Left hindlimb (tissue), 1 donor: Measurements from ENCODE around the gene PEX5L.
"Not testable (repeated sequence)": the region's sequence is repeated elsewhere in the genome, so short reads cannot be mapped to it uniquely, and the experiment has no call there.

Experiments used
- DNase-seq: peaks from one replicate; pipeline ENCODE4 v3.0.0-alpha.2; 2018

Gene PEX5L

DNA sequence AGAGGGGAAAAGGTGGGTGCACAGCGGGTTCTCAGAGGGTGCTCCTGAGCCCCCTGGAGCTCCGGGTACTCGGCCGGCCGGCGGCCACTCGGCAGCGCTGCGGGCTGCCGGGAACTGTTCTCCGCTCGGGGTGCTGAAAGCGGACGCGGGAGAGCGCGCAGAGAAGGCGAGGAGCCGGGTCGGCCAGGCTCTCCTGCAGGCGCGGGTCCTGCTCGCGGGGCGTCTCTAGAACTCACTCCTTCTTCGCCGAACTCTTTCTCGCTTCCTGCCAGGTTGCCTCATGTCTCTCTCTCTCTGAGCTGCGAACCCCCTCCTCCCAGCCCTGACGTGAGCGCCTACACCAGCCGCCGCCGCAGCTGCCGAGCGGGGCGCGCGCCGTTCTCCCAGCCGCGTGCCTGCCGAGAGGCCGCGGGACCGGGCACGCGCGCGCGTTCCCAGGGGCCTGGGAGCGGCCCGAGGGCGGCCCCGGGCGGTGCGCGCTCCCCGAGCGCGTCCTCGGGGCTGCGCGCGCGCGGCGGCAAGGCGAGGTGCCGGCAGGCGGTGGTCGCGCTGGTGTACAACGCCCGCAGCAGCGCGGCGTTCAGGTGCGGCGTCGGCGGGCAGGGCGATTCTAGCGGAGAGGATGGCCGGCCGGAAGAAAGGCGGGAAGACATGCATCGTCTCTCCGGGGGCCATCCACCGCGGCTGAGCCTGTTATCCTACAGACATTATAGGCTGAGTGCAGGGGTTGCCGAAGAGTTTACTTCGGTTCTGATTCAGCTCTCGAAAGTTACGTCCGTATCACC is at the start of gene PEX5L:
Gene PEX5L (minus strand): TSS at position 267 of the 785 bp plus-strand sequence. CDS start 338 bp downstream, outside the sequence.
- peak; percentile 69 for DNase-seq

DNA sequence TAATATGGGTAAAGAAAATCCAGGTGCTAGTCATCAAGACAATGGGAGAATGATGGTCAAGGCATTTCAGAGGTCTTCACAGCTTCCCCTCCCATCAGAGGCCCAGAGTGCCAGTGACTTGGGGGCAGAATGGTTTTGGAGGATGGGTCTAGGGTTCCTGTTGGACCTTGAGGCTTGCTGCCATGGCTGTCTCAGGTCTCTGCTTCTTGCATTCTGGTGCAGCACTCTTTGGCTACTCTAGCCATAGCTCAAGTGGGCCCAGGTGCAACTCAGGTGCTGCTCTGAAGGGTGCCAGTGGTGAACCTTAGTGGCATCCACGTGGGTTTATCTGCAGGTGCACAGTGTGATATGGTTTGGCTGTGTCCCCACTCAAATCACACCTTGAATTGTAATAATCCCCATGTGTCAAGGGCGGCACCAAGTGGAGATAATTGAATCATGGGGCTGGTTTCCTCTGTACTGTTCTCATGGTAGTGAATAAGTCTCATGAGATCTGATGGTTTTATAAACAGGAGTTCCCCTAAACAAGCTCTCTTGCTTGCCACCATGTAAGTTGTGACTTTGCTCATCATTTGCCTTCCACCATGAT is 48.5 kb upstream of the PEX5L start:
- no peak for DNase-seq

DNA sequence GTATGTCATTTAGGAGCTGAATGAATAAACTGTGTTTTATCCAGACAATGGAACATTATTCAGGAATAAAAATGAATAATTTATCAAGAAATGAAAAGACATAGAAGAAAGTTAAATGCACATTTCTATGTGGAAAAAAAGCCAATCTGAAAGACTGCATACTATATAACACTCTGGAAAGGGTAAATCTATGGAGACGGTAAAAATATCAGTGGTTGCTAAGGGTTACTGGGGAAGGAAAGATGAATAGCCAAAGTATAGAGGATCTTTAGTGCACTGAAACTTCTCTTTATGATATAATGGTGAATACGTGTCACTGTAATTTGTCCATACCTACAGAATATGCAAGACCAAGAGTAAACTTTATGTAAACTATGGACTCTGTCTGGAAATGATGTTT is 46.0 kb upstream of the PEX5L start:
- DNase-seq: no peak

- no peak for DNase-seq
These were observed 41.9 kb upstream of the PEX5L start for GRCh38 chr3:180078592-180078991.

GRCh38 chr3:180073561-180073960 is 36.8 kb upstream of the PEX5L start:
- no peak for DNase-seq

- DNase-seq: no peak
These were observed 36.0 kb upstream of the PEX5L start for GRCh38 chr3:180072786-180073185.

DNA sequence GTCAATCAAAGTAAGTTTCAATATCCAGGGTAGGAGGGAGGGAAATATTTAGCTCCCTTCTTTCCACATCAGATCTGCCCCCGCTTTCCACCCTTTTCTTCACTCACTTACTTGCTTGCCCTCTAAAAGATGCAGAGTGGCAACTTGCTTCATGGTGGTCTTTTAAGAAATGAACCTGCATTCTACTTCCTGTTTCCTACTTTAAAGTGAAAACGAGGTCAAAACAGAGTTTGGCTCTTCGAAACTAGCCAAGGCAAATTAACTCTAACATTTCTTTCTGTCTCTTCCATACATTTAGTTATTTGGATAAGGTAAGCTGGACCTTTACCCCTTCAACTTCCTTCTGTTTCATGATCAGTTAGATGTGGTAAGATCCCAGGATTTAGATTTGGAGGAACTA is 34.2 kb upstream of the PEX5L start:
- DNase-seq: no peak

GRCh38 chr3:180068023-180068422 is 31.3 kb upstream of the PEX5L start:
- no peak for DNase-seq

- DNase-seq: no peak
These were observed 29.9 kb upstream of the PEX5L start for GRCh38 chr3:180066598-180066997.

DNA sequence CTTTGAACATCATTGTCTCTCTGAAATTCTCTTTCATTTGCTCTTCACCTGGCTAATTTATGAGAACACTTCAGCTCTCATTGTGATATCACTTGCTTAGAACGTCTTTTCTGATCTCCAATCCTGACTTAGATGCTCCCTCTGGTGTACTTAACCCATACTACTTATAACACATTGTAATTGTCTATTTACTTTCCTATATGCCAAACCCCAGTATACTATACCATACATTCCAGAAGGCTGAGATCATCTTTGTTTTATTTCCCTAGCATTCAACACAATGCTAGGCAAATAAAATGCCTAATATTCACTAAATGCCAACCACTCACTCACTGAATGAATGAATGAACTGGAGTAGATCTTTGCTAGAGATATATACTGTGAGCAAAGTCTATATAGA is 27.0 kb upstream of the PEX5L start:
- DNase-seq: no peak

DNA sequence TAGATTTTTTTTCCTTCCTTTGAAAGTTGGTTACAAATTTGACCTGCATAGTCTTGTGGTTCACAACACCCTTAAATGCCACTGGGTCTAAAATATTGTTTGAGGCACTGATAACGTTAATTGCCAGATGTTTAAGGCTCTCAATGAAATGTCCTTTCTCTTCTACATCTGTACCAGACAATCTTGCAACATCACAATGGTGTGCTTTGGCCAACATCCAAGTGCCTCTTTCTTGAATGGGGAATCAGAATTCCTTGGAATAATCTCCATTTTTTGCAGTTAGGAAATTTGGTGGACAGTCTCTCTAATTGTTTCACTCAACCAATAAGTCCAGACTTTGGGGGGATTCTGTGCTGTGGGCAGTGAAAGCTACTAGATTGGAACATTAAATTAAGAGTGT is 26.0 kb upstream of the PEX5L start:
- no peak for DNase-seq

GRCh38 chr3:180059356-180059755 is 22.6 kb upstream of the PEX5L start:
- DNase-seq: no peak

DNA sequence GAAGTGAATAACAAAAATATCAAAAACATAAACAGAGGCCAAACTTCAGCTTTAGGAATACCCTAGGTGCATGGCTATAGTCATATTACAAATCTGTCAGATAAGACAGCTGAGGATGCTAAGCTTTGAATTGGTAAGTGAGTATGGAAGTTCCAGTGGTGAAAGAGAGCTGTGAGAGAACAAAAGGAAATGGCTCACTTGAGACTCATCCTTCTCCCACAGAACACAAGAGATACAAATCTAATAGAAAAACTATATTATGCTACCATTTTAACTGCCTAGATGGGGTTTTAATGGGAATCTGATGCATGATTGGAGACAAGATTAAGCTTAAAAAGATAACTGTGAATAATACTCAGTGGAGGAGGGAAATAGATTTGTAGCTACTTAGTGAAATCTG is 21.5 kb upstream of the PEX5L start:
- no peak for DNase-seq

- DNase-seq: not testable (repeated sequence)
These were observed 18.9 kb upstream of the PEX5L start for GRCh38 chr3:180055656-180056055.

DNA sequence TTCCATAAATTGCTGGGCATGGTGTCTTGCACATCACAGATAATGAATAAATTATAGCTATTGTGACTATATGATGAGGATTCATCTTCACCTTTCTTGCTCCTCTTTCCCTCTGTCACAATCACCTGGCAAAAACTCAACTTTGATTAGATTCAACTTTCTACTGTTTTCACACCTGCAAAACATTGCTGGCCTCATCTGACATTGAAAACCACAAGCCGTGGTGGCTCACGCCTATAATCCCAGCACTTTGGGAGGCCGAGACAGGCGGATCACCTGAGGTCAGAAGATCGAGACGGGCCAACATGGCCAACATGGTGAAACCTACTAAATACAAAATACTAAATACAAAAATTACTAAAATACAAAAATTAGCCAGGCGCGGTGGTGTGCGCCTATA is 12.7 kb upstream of the PEX5L start:
- DNase-seq: no peak

- no peak for DNase-seq
These were observed 12.1 kb upstream of the PEX5L start for GRCh38 chr3:180048840-180049239.

DNA sequence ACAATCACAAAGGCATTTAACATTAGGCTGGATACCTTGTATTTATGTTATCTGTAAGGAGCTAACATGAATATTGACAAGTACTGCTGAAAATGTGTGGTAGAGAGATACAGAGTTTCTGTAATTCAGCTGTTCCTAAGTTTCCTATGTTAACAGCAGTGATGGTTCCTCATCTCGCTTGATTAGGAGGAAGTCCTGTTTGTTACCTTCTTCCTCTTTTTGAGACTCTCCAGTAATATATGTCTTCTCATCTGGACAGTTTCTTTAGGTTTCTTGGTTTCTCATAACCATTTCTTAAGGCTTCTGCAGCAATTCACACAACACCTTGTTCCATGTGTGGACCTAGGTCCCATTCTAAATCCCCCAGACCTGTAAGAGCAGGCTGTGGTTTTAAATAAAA is 11.4 kb upstream of the PEX5L start:
- DNase-seq: no peak

DNA sequence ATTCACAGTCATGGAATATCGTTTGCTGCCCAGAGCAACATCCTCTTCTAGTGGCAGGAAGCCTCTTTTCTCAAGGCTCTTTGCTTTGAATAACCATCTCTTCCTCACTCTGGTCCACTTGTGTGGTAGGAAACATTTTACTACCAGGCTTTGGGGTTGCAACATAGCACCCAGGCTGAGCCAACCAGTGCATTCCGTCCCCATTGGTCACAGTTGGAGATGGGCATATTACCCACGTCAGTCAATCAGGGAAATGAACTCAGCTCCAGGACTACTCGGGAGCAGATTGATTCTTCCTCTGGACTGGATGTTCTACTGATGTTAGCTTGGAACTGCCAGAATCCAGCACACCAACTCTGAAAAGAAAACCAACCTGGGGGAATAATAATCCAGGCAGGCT is 4.2 kb upstream of the PEX5L start:
- DNase-seq: no peak

DNA sequence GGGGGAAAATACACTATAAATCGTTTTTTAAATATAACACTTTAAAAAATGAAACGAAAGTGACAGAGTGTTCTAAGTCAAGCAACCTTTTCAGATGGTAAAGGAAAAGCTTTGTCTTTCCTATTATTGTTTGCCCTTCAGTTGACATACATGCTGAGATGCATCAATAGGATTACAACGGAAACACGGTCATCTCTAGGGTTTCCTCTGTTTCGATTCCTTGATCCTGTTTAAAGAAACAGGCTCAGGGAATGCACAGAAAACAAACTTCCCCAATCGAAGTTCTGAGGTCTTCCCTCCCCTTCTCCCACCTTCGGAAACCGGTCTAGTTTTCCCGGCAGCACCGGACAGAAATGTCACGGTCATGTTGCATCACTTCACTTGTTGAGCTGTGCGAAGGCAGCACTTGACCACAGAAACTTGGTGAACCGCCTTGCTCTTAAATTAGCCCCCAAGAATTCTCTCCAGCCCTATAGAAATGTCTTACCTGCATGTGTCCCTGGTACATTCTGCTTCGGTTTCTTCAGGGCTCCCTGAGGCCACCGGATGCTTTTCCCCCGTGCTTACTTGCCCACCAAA is 556 bp downstream of the PEX5L start:
- no peak for DNase-seq

GRCh38 chr3:180026997-180027396 is 9.7 kb downstream of the PEX5L start:
- DNase-seq: no peak

DNA sequence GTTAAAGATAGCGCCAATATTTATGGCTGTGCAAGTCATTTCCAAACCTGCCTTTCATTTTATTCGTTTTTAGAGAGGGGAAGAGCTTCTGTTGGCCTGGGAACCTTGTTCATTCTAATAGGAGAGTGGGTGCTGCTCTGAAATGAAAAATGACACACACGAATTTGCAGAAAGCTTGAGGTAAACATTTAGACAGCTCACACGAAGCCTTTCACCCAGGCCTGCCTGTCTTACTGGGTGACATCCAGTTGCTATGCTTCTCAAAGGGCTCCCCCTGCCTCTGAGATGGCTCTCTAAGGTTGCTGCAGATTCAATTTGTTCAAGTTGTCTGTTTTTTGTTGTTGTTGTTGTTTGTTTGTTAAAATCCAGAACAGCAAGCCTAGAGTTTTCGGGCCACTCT is 18.2 kb downstream of the PEX5L start:
- no peak for DNase-seq

GRCh38 chr3:180017846-180018245 is 18.9 kb downstream of the PEX5L start:
- no peak for DNase-seq

DNA sequence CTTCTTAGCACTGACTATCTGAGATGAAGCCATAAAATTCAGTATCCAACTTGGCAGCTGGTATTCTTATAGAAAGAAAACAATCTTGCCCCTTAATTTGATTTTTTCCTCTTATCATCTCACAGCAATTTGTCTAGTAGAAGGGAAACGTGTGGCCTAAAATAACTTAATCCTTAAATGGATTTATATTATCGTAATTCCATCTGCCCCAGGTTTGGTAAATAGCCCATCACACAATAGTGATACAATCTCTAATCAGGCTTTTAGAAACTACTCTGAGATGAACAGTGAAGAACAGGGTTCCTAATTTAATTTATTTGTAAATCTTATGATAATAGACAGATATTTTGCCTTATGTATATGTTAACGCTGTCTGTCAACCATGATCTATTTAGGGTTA is 24.8 kb downstream of the PEX5L start:
- DNase-seq: no peak

DNA sequence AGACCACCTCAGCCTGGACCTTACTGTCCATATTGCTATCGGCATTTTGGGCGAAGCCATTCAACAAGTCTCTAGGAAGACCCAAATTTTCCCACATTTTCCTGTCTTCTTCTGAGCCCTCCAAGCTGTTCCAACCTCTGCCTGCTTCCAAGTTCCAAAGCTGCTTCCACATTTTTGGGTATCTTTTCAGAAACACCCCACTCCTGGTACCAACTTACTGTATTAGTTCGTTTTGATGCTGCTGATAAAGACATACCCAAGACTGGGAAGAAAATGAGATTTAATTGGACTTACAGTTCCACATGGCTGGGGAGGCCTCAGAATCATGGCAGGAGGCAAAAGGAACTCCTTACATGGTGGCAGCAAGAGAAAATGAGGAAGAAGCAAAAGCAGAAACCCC is 28.4 kb downstream of the PEX5L start:
- not testable (repeated sequence) for DNase-seq
